ENCODE data around the gene PLA2G10.
"Not testable (repeated sequence)": the region's sequence is repeated elsewhere in the genome, so short reads cannot be mapped to it uniquely, and the experiment has no call there.

Gene PLA2G10

GRCh38 chr16:14694129-14694528 is at the start of gene PLA2G10:
PLA2G10 (minus strand) TSS chr16:14694308; CDS start chr16:14694229, 79 bp downstream.
- not testable (repeated sequence) for DNase-seq (ENCODE audit: low read depth in 2 of 3, low spot score in 2 of 3)

- DNase-seq (ENCODE audit: low read depth in 2 of 3, low spot score in 2 of 3), result not testable (repeated sequence)
Measured at GRCh38 chr16:14742273-14743128, 48.4 kb upstream of the PLA2G10 start, which contains the start of gene NPIPA2. NPIPA2 (plus strand) TSS chr16:14742533; CDS start chr16:14748066, 5,533 bp downstream.

GRCh38 chr16:14741794-14742193 is 47.7 kb upstream of the PLA2G10 start:
- DNase-seq (ENCODE audit: low read depth in 2 of 3, low spot score in 2 of 3), result not testable (repeated sequence)

- DNase-seq (ENCODE audit: low read depth in 2 of 3, low spot score in 2 of 3), result not testable (repeated sequence)
Measured at GRCh38 chr16:14740832-14741385, 46.8 kb upstream of the PLA2G10 start.

- DNase-seq (ENCODE audit: low read depth in 2 of 3, low spot score in 2 of 3), result not testable (repeated sequence)
Measured at GRCh38 chr16:14733233-14733632, 39.1 kb upstream of the PLA2G10 start.

- not testable (repeated sequence) for DNase-seq (ENCODE audit: low read depth in 2 of 3, low spot score in 2 of 3)
Measured at GRCh38 chr16:14703156-14704011, 9.3 kb upstream of the PLA2G10 start, which contains the start of gene NPIPA3. NPIPA3 (plus strand) TSS chr16:14703411; CDS start chr16:14708944, 5,533 bp downstream.

GRCh38 chr16:14702672-14703071 is 8.6 kb upstream of the PLA2G10 start:
- not testable (repeated sequence) for DNase-seq (ENCODE audit: low read depth in 2 of 3, low spot score in 2 of 3)

- not testable (repeated sequence) for DNase-seq (ENCODE audit: low read depth in 2 of 3, low spot score in 2 of 3)
Measured at GRCh38 chr16:14701859-14702258, 7.8 kb upstream of the PLA2G10 start.

- not testable (repeated sequence) for DNase-seq (ENCODE audit: low read depth in 2 of 3, low spot score in 2 of 3)
Measured at GRCh38 chr16:14685870-14686793, 8.0 kb downstream of the PLA2G10 start.

- DNase-seq (ENCODE audit: low read depth in 2 of 3, low spot score in 2 of 3), result no peak
Measured at GRCh38 chr16:14682121-14682520, 12.0 kb downstream of the PLA2G10 start.

- DNase-seq (ENCODE audit: low read depth in 2 of 3, low spot score in 2 of 3), result no peak
Measured at GRCh38 chr16:14681115-14681514, 13.0 kb downstream of the PLA2G10 start.

GRCh38 chr16:14680396-14680795 is 13.7 kb downstream of the PLA2G10 start:
- DNase-seq (ENCODE audit: low read depth in 2 of 3, low spot score in 2 of 3), result not testable (repeated sequence)

- DNase-seq (ENCODE audit: low read depth in 2 of 3, low spot score in 2 of 3), result no peak
Measured at GRCh38 chr16:14678748-14679497, 15.2 kb downstream of the PLA2G10 start.

- DNase-seq (ENCODE audit: low read depth in 2 of 3, low spot score in 2 of 3), result no peak
Measured at GRCh38 chr16:14677627-14678026, 16.5 kb downstream of the PLA2G10 start.

- no peak for DNase-seq (ENCODE audit: low read depth in 2 of 3, low spot score in 2 of 3)
Measured at GRCh38 chr16:14676633-14677032, 17.5 kb downstream of the PLA2G10 start.

- DNase-seq (ENCODE audit: low read depth in 2 of 3, low spot score in 2 of 3), result no peak
Measured at GRCh38 chr16:14672403-14672971, 21.6 kb downstream of the PLA2G10 start.

GRCh38 chr16:14669776-14670175 is 24.3 kb downstream of the PLA2G10 start:
- DNase-seq (ENCODE audit: low read depth in 2 of 3, low spot score in 2 of 3), result no peak

- DNase-seq (ENCODE audit: low read depth in 2 of 3, low spot score in 2 of 3), result no peak
Measured at GRCh38 chr16:14668556-14669223, 25.4 kb downstream of the PLA2G10 start.
